ENCODE results near the gene ZFPM1. TPM values are rescaled to one million over a fixed set of nuclear protein-coding genes. Genes with fewer than 3 reads are reported as not detected.

Gene ZFPM1
- total RNA-seq, 4 donors from 2014 or later = 0.31 to 0.71 (median 0.56) TPM

GRCh38 chr16:88489163-88489741 lies 36.2 kb downstream of the ZFPM1 start:
- no peak overlapping the region for H3K27ac ChIP-seq
- ATAC-seq (no peak), DNase-seq (no peak)
- H3K4me1 ChIP-seq = no peaks in the 10 kb centered on the region
- no peaks in the 10 kb centered on the region for H3K27me3 ChIP-seq
- TF ChIP-seq CTCF (IDR thresholded peaks at IDR 0.05 in 4 of 5, conservative IDR thresholded peaks at IDR 0.05 in 1 of 5) = no peak
- TF ChIP-seq POLR2A (IDR thresholded peaks at IDR 0.05) = no peak
- in situ Hi-C loops (cut with MboI; ENCODE audit: low sequenced_read_pairs in 4 of 4) = no loop called here
- no peaks in the 10 kb centered on the region for H3K36me3 ChIP-seq
- H3K4me3 ChIP-seq = no peak overlapping the region
- intact Hi-C loops (cut with DNase I; ENCODE audit: low total_unique reads) = no loop called here
- no peaks in the 10 kb centered on the region for H3K9me3 ChIP-seq

DNA sequence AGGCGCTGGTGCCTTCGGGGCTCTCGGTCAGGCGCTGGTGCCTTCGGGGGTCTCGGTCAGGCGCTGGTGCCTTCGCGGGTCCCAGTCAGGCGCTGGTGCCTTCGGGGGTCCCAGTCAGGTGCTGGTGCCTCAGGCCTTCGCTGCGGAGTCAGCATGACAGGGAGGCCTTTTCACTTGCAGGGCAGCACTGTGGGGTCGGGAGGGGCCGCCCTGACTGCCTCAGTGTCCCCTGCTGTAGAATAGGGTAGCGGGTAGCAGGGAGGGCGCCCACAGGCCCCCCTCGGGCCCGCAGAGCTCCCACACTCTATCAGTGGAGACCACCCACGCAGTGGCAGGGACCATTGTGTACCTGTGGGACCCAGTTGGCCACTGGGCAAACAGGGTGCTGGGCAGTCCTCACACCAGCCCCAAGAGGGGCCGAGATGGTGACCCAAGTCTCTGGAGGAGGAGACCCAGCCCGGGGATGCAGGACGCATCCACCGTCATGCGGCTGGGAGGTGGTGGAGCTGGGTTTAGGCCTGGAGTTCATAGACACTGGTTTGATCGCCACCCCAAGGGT lies 38.0 kb downstream of the ZFPM1 start:
- Histone ChIP-seq H3K9me3 (no peaks in the 10 kb centered on the region), H3K36me3 (no peaks in the 10 kb centered on the region), H3K27ac (no peak overlapping the region), H3K27me3 (no peaks in the 10 kb centered on the region), H3K4me1 (no peaks in the 10 kb centered on the region), H3K4me3 (no peak overlapping the region)
- DNase-seq (no peak), ATAC-seq (no peak)
- TF ChIP-seq POLR2A (IDR thresholded peaks at IDR 0.05) (no peak), CTCF (IDR thresholded peaks at IDR 0.05 in 4 of 5, conservative IDR thresholded peaks at IDR 0.05 in 1 of 5) (no peak)
- in situ Hi-C loops (cut with MboI; ENCODE audit: low sequenced_read_pairs in 4 of 4) (no loop called here), intact Hi-C loops (cut with DNase I; ENCODE audit: low total_unique reads) (no loop called here)

DNA sequence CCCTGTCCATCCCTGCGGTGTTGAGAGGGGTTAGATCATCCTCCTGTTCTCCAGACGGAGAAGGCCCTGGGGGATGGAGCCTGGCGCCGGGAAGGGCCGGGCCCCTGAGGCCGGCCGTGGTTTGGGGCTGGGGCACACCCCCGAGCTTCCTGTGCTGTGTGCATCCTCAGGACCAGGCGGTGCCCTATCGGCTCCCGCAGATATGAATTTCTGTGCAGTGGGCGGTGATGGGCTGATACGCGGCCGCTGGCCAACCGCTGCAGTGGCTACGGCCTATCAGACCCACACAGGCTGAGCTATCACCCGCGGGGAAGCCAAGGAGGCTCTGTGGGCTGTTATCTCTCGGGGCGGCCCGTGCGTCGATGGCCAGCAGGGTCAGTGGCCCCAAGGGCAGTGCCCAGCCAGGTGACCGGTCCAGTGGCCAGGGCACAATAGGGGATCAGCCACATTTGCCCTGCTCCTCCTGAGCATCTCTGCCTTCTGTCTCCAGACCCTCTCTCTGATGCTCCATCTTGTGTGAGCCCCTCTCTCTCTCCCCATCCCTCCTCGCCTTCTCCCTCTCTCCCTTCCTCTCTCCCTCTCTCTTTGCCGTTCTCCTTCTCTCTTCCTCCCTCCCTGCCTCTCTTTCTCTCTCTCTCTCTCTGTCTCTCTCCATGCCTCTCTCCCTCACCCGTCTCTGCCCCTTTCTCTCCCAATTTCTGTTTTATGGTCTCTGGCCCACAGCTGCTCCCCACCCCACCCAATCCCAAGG lies 38.7 kb downstream of the ZFPM1 start:
- no peaks in the 10 kb centered on the region for H3K4me1 ChIP-seq
- TF ChIP-seq POLR2A (IDR thresholded peaks at IDR 0.05) (no peak), CTCF (IDR thresholded peaks at IDR 0.05 in 4 of 5, conservative IDR thresholded peaks at IDR 0.05 in 1 of 5) (no peak)
- DNase-seq = no peak
- H3K4me3 ChIP-seq = no peak overlapping the region
- H3K27ac ChIP-seq = no peak overlapping the region
- ATAC-seq = no peak
- H3K27me3 ChIP-seq = no peaks in the 10 kb centered on the region
- H3K9me3 ChIP-seq = no peaks in the 10 kb centered on the region
- intact Hi-C loops (cut with DNase I; ENCODE audit: low total_unique reads) = no loop called here
- H3K36me3 ChIP-seq = no peaks in the 10 kb centered on the region
- in situ Hi-C loops (cut with MboI; ENCODE audit: low sequenced_read_pairs in 4 of 4) = no loop called here

DNA sequence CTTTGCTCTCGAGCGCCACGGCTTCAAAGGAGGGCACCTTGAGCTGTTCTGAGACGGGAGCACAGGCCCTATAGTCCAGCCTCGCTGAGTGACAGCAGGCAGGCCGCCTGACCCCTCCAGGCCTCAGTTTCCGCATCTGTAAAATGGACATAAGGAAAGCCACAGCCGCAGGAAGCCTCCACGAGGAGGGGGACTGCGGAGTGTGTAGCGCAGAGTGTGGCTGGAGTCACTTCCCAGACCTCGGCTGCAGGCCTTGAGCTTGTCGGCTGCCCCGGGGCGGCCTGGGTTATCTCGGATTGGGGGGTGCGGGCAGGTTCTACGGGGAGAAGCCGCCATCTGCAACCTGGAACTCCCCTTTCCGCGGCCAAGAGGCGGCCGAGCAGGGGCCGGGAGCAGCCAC lies 40.8 kb downstream of the ZFPM1 start:
- H3K4me3 ChIP-seq = no peak overlapping the region

More for the DNA sequence above, 40.8 kb downstream of the ZFPM1 start:
- DNase-seq (no peak), ATAC-seq (no peak)
- Histone ChIP-seq H3K27ac (no peak overlapping the region), H3K4me1 (no peaks in the 10 kb centered on the region), H3K27me3 (no peaks in the 10 kb centered on the region), H3K9me3 (no peaks in the 10 kb centered on the region), H3K36me3 (no peaks in the 10 kb centered on the region)
- TF ChIP-seq CTCF (IDR thresholded peaks at IDR 0.05 in 4 of 5, conservative IDR thresholded peaks at IDR 0.05 in 1 of 5) (no peak), POLR2A (IDR thresholded peaks at IDR 0.05) (no peak)
- intact Hi-C loops (cut with DNase I; ENCODE audit: low total_unique reads) = no loop called here
- in situ Hi-C loops (cut with MboI; ENCODE audit: low sequenced_read_pairs in 4 of 4) = no loop called here
